ENCODE results near the gene GPR25.

DNA sequence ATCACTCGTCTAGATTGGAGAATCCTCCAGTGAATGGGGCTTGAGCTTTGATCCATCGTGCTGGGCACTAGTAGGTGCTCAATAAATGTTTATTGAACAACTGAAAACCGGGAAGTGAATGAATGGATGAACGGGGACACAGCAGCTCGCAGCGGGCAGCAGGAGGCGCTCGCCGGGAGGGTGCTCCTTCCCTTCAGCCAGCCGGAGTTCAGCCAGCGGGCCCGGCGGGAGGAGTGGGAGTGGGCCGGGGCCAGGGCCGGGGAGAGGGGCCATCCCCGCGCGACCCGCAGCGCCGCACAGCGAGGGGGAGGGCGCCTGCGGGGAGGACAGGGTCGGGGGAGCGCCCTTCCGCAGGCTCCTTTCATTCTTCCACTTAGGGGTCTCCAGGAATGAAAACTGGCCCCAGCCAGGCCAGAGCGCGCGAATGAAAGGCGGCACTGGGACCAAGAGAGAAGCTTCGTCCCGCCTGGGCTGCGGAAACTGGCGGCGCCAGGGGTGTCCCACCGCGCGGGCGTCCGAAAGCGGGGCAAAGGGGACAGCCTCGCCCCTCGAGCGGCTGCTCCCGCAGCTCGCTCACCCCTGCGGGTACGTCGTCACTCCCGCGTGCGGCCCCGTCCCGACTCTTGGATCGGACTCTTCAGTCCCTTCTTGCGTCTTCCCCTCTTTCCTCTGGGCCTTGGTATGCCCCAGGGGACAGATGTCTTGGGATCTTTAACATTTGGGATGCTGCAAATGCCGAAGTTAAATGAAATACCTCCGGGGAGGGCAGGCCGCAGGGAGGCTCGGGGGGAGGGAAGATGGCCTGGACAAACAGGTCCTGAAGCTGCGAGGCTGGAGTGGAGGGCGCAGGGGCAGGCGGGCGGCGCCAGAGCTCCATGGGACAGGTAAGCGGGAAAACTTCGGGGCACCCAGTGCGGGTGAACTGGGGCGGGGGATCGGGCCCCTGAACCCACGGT is 18.3 kb downstream of the GPR25 start:
- TF ChIP-seq CTCF (IDR thresholded peaks at IDR 0.05) (no peak), POLR2A (IDR thresholded peaks at IDR 0.05) (no peak), POLR2AphosphoS5 (IDR thresholded peaks at IDR 0.05) (no peak)

Data from breast epithelium (tissue), 3 donors.